Heart left ventricle (tissue), 13 donors: ENCODE results near the gene TACSTD2.

Experiments used
- POLR2A ChIP-seq, 2 donors: fragments of 450-650 bp; IDR thresholded peaks; one replicate each; pipeline ENCODE4 v1.6.1; 2017; ENCODE audit warnings: antibody characterized with exemption in 2 of 2, mild to moderate bottlenecking in 2 of 2, moderate library complexity in 2 of 2
- TF ChIP-seq, protein P1 (sequence below), 12 donors: fragments of 200-600 bp; sonication (generic) in 4 of 12; IDR thresholded peaks; one replicate each; pipeline versions ENCODE4 v1.5.0 to v1.8.0; 2018 to 2022; ENCODE audit warnings: antibody characterized with exemption in 12 of 12, mild to moderate bottlenecking in 5 of 12
- donor health status: ischemic (EF 13 %, LVEDD 7.1; RV severe dilation, severe dysfunction).
- donor health status: DM: no; HTN: yes; CAD: no.
- donor health status: DM: no; HTN: no; CAD: no.
- donor health status: ischemic (EF 25% LVEDD 6.9; RV normal size, moderate dysfunction).
- donor health status: ischemic (EF 25% LVEDD 5.7; RV mildly dilated, moderate dysfunction).
- donor health status: ischemic (EF 35%, LVEDD 5.7; RV mildly dilated, moderate dysfunction).
- donor health status: nonischemic (EF 11% LVEDD 7.7; RV severe dilation, severe dysfunction).
- donor health status: DM: yes; HTN: yes; CAD: no.
- donor health status: PGD.
- donor health status: ischemic (EF 29% LVEDD 5.4; RV normal size, mild dysfunction).
- donor health status: nonischemic (EF 23%, LVEDD 6.1; RV moderate dilation, normal function).

DNA sequence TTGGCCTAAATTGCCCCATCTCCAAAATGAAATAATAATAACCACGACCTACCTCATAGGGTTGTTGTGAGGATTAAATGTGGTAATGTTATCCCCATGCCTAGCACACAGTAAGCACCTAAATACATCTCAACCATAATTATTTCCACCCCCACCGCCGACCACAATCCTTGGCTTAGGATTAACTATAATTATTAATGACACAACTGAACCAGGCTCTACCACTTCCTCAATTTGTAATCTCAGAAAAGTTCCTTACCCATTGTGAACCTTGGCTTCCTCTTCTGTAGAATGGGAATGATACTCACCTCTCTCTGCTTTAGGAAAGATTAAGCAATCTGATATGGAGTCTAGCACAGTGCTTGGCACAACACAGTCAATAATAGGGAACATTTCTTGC is 44.3 kb upstream of the TACSTD2 start:
- TF ChIP-seq, protein P1, sequence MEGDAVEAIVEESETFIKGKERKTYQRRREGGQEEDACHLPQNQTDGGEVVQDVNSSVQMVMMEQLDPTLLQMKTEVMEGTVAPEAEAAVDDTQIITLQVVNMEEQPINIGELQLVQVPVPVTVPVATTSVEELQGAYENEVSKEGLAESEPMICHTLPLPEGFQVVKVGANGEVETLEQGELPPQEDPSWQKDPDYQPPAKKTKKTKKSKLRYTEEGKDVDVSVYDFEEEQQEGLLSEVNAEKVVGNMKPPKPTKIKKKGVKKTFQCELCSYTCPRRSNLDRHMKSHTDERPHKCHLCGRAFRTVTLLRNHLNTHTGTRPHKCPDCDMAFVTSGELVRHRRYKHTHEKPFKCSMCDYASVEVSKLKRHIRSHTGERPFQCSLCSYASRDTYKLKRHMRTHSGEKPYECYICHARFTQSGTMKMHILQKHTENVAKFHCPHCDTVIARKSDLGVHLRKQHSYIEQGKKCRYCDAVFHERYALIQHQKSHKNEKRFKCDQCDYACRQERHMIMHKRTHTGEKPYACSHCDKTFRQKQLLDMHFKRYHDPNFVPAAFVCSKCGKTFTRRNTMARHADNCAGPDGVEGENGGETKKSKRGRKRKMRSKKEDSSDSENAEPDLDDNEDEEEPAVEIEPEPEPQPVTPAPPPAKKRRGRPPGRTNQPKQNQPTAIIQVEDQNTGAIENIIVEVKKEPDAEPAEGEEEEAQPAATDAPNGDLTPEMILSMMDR (IDR thresholded peaks at IDR 0.05): no peak
- no peak for TF ChIP-seq POLR2A (IDR thresholded peaks at IDR 0.05)
